Coronary artery (tissue), 2 donors: Measurements from ENCODE around the gene GPR39.

ENCODE experiments used
- DNase-seq: peaks from one replicate; pipeline ENCODE4 v3.0.0-alpha.2; 2017; ENCODE audit warnings: low spot score
- H3K27ac ChIP-seq, 2 donors: fragments of 200-600 bp; sonication (generic); one replicate each; pipeline ENCODE4 v1.5.1; 2016 to 2019
- H3K4me3 ChIP-seq: fragments of 200-600 bp; sonication (generic); 2 replicates; pipeline ENCODE4 v1.5.1; 2016; ENCODE audit warnings: mild to moderate bottlenecking, moderate library complexity
- CTCF ChIP-seq: fragments of 200-600 bp; sonication (generic); IDR thresholded peaks from one replicate; pipeline ENCODE4 v1.5.1; 2019; ENCODE audit warnings: antibody characterized with exemption

The GPR39 gene

GRCh38 chr2:132583666-132584360, 167.2 kb downstream of the GPR39 start:
- Histone ChIP-seq H3K27ac (no peak overlapping the region), H3K4me3 (no peak overlapping the region)
- no peak for DNase-seq
- TF ChIP-seq CTCF: no peak

- Histone ChIP-seq H3K4me3 (no peak overlapping the region), H3K27ac (no peak overlapping the region)
- no peak for DNase-seq
- no peak for TF ChIP-seq CTCF
Measured at GRCh38 chr2:132584976-132585817, 168.6 kb downstream of the GPR39 start.

- H3K27ac ChIP-seq: no peak overlapping the region
- H3K4me3 ChIP-seq: no peak overlapping the region
- DNase-seq: no peak
- TF ChIP-seq CTCF: no peak
Measured at GRCh38 chr2:132586101-132586511, 169.5 kb downstream of the GPR39 start.

GRCh38 chr2:132586835-132587234, 170.2 kb downstream of the GPR39 start:
- no peak for DNase-seq
- no peak overlapping the region for H3K27ac ChIP-seq
- TF ChIP-seq CTCF: no peak
- H3K4me3 ChIP-seq: no peak overlapping the region

- no peak overlapping the region for H3K27ac ChIP-seq
- no peak for DNase-seq
- no peak overlapping the region for H3K4me3 ChIP-seq
- no peak for TF ChIP-seq CTCF
Measured at GRCh38 chr2:132588576-132588975, 172.0 kb downstream of the GPR39 start.

GRCh38 chr2:132589111-132589830, 172.7 kb downstream of the GPR39 start:
- no peak overlapping the region for H3K4me3 ChIP-seq
- no peak for DNase-seq

More at GRCh38 chr2:132589111-132589830, 172.7 kb downstream of the GPR39 start:
- TF ChIP-seq CTCF: no peak
- H3K27ac ChIP-seq: no peak overlapping the region
